ENCODE measurements around the gene DSG4. TPM values are rescaled to one million over a fixed set of nuclear protein-coding genes. Genes with fewer than 3 reads are reported as not detected.

The DSG4 gene
- total and polyA plus RNA-seq, 9 of the 15 experiments (the other 6 are each of a cell fraction or from before 2014, with no cell fraction given): not detected

GRCh38 chr18:31451625-31452024, 75.0 kb downstream of the DSG4 start:
- H3K9ac ChIP-seq (ENCODE audit: insufficient read depth in 1 of 2, low read depth in 2 of 2, low read length in 2 of 2): no peak overlapping the region
- no peak for DNase-seq (ENCODE audit: extremely low read depth in 1 of 4, low spot score in 3 of 4)
- no peak overlapping the region for H3K27ac ChIP-seq (ENCODE audit: extremely low read depth, low read depth, low read length)
- ATAC-seq: no peak
- no TSS peak for BruUV-seq (replicated peaks)
- no peak overlapping the region for H2AFZ ChIP-seq (ENCODE audit: low read depth, low read length)
- no peak for TF ChIP-seq KDM2B (CRISPR knock-in tag; IDR thresholded peaks at IDR 0.05)
- no peak for TF ChIP-seq CXXC5 (CRISPR knock-in tag; IDR thresholded peaks at IDR 0.05)
- TF ChIP-seq RCOR1 (IDR thresholded peaks at IDR 0.05; ENCODE audit: borderline replicate concordance in 1 of 2, low read depth in 2 of 2, low read length in 2 of 2): no peak
- no peak for TF ChIP-seq RB1 (IDR thresholded peaks at IDR 0.05; ENCODE audit: low read depth)
- TF ChIP-seq FOXJ3 (CRISPR knock-in tag; IDR thresholded peaks at IDR 0.05): no peak
- no peak for TF ChIP-seq U2AF2 (optimal IDR thresholded peaks at IDR 0.05; ENCODE audit: low read depth, low read length)
- no peak for TF ChIP-seq SRSF1 (IDR thresholded peaks at IDR 0.05; ENCODE audit: low read depth, low read length)
- TF ChIP-seq ZNF79 (CRISPR knock-in tag; IDR thresholded peaks at IDR 0.05; ENCODE audit: low read depth): no peak
- no peak for TF ChIP-seq TBL1XR1 (IDR thresholded peaks at IDR 0.05; ENCODE audit: low read length in 2 of 2)
- no peak for TF ChIP-seq RFX1 (IDR thresholded peaks at IDR 0.05)
- TF ChIP-seq VEZF1 (CRISPR knock-in tag; IDR thresholded peaks at IDR 0.05): no peak
- no peak for TF ChIP-seq CBX2 (IDR thresholded peaks at IDR 0.05; ENCODE audit: insufficient read depth, low read length, poor library complexity, severe bottlenecking)
- no peak for TF ChIP-seq ZC3H4 (CRISPR knock-in tag; IDR thresholded peaks at IDR 0.05; ENCODE audit: borderline replicate concordance)
- no peak for TF ChIP-seq POLR2AphosphoS5 (IDR thresholded peaks at IDR 0.05; ENCODE audit: control insufficient read depth, insufficient read depth, low read depth, low read length)
- WGBS (ENCODE audit: insufficient coverage, low coverage, missing lambda C conversion rate): 0% methylated on average over 1 of the region's 1 CpG
- no peaks in the 10 kb centered on the region for H3K4me1 ChIP-seq (replicated peaks in 1 of 2; ENCODE audit: control insufficient read depth in 2 of 2, insufficient read depth in 2 of 2, low read length in 2 of 2)
- in situ Hi-C loops (cut with MboI) (no loop called here), intact Hi-C loops (cut with micrococcal nuclease) (no loop called here)
- H3K27me3 ChIP-seq (ENCODE audit: control insufficient read depth in 2 of 2, insufficient read depth in 2 of 2, low read length in 2 of 2): 0 out of 5 replicates have a peak, but pooled peaks cover 0 to 3% of the 10 kb centered on the region in 2 experiments
- no peak overlapping the region for H3K4me2 ChIP-seq (ENCODE audit: insufficient read depth, low read length)
- FAIRE-seq: no peak
- H3K79me2 ChIP-seq (ENCODE audit: control insufficient read depth, insufficient read depth, low read length): no peaks in the 10 kb centered on the region
- H3K9me1 ChIP-seq (ENCODE audit: control insufficient read depth, insufficient read depth, low read length): no peaks in the 10 kb centered on the region
- H4K20me1 ChIP-seq (replicated peaks; ENCODE audit: control insufficient read depth, insufficient read depth, low read length): no peaks in the 10 kb centered on the region
- ChIA-PET POLR2A (no interaction called here), CTCF (ENCODE audit: low intra/inter-chr PET ratio) (no interaction called here)
- H3K4me3 ChIP-seq: no peak overlapping the region
- H3K36me3 ChIP-seq (ENCODE audit: control insufficient read depth, insufficient read depth, low read length): no peaks in the 10 kb centered on the region
- H3K9me3 ChIP-seq (replicated peaks; ENCODE audit: control insufficient read depth, insufficient read depth, low read depth, low read length): no peaks in the 10 kb centered on the region

Measured in K562 (cell line).